BLaER1 treated with 17β-estradiol and CSF1 and Interleukin-3, amounts not matched to agents 10 nM and 100 nM (cell line): ENCODE measurements around the gene PALM3.

Experiments used
- H3K27ac ChIP-seq, 11 experiments: shearing (Covaris generic); formaldehyde crosslinking; 2 replicates each; pipeline ENCODE4 v1.8.1; 2022
- H3K27me3 ChIP-seq, 11 experiments: shearing (Covaris generic); formaldehyde crosslinking; 2 replicates each; pipeline ENCODE4 v1.8.1; 2022
- H3K36me3 ChIP-seq, 11 experiments: shearing (Covaris generic); formaldehyde crosslinking; 2 replicates each; pipeline ENCODE4 v1.8.1; 2022
- H3K4me1 ChIP-seq, 10 experiments: shearing (Covaris generic); formaldehyde crosslinking; 2 replicates each; pipeline ENCODE4 v1.8.1; 2022
- H3K4me2 ChIP-seq, 11 experiments: shearing (Covaris generic); formaldehyde crosslinking; 2 replicates each; pipeline ENCODE4 v1.8.1; 2022
- H3K4me3 ChIP-seq, 10 experiments: shearing (Covaris generic); formaldehyde crosslinking; 2 replicates each; pipeline ENCODE4 v1.8.1; 2022
- H3K9ac ChIP-seq, 11 experiments: shearing (Covaris generic); formaldehyde crosslinking; 2 replicates each; pipeline ENCODE4 v1.8.1; 2022
- H3K9me3 ChIP-seq, 11 experiments: shearing (Covaris generic); formaldehyde crosslinking; replicated peaks in 1 of 11; 2 replicates each; pipeline ENCODE4 v1.8.1; 2022
- H4K20me1 ChIP-seq, 11 experiments: shearing (Covaris generic); formaldehyde crosslinking; 2 replicates each; pipeline ENCODE4 v1.8.1; 2022
- Cebpa-rat ChIP-seq, 11 experiments: shearing (Covaris generic); IDR thresholded peaks; 2 replicates each; pipeline ENCODE4 v1.8.1; 2022

The PALM3 gene

DNA sequence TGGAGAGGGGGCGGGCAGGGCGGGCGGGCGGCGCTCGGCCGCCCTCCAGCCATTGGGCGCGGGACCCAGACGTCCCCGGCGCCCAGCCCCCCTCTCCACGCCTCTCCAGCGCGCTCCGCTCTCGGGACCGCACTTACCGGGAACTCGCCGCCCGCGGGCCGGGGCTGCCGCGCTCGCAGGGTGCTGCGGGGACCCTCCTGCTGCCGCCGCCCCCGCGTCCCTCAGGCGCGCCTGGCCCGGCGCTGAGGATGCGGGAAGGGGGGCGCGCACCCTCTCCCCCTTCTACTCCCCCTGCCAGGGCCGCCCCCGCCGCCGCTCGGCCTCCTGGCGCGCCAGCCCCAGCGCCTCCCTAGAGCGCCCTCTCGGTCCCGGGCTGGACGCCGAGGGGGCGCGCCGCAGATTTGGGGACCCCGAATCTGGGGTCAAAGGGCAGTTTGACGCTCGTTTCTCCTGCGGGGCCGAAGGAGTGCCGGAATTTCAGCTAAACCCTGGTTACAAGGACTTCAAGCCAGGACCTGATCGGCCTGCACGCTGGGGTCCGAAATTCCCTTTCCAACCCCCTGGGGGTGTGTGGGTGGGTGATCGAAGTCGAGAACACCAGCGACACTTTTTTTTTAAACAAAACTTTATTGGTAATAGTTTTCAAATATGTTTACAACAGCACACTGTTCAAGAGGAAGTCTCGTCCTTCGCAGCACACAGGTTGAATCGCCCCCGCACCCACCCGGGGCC lies 29.4 kb upstream of the PALM3 start:
- peaks cover 35 to 62% (median 52%) of the 10 kb centered on the region in 11 experiments for H3K36me3 ChIP-seq
- peaks cover 9 to 28% (median 20%) of the 10 kb centered on the region in 11 experiments; a peak in 19 of 22 replicates for H4K20me1 ChIP-seq
- peak overlapping the region; percentile 77 to 92 (median 86) for H3K9ac ChIP-seq
- peaks cover 22 to 35% (median 26%) of the 10 kb centered on the region in 10 experiments for H3K4me1 ChIP-seq
- H3K4me3 ChIP-seq: peak overlapping the region; percentile 68 to 88 (median 79)
- peaks cover 11 to 21% (median 15%) of the 10 kb centered on the region in 11 experiments for H3K9me3 ChIP-seq
- H3K27me3 ChIP-seq: no peaks in the 10 kb centered on the region
- no peak for TF ChIP-seq Cebpa-rat (IDR thresholded peaks at IDR 0.05)
- peak overlapping the region; percentile 77 to 91 (median 86) for H3K27ac ChIP-seq
- H3K4me2 ChIP-seq: peak overlapping the region; percentile 87 to 97 (median 95)

DNA sequence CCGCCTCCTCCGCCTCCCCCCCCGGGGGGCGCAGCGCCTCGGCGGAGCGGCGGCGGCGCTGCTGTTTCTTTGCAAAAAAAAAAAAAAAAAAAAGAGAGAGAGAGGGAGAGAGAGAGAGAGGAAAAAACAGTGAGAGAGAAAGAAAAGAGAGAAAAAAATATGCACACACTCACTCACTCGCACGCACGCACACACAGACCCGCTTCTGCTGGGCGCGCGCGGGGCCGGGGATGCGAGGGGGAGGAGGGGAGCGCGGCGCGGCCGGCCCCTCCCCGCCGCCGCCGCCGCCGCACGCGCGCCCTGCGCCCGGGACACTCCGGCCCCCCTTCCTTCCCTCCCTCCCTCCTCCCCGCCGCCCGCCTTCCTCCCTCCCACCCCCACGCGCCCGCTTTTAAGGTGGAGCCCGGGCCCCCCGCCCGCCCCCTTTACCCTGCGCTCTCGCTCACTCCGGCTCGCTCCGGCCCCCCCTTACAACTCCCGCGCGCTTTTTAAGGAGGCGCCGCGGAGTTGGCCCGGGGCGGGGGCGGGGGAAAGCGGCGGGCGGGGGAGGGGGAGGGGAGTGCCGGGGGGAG lies 28.7 kb upstream of the PALM3 start, which contains the start of gene SAMD1:
Gene SAMD1 (minus strand): TSS at position 243 of the 572 bp plus-strand sequence.
- H3K9me3 ChIP-seq: peaks cover 11 to 21% (median 15%) of the 10 kb centered on the region in 11 experiments
- H4K20me1 ChIP-seq: peaks cover 9 to 32% (median 20%) of the 10 kb centered on the region in 11 experiments; a peak in 19 of 22 replicates
- no peak for TF ChIP-seq Cebpa-rat (IDR thresholded peaks at IDR 0.05)
- peaks cover 32 to 62% (median 56%) of the 10 kb centered on the region in 11 experiments for H3K36me3 ChIP-seq
- H3K9ac ChIP-seq: peak within 1 kb of the TSS; percentile 77 to 92 (median 86)
- no peaks in the 10 kb centered on the region for H3K27me3 ChIP-seq
- H3K27ac ChIP-seq: peak within 1 kb of the TSS; percentile 77 to 91 (median 86)
- peaks cover 22 to 35% (median 26%) of the 10 kb centered on the region in 10 experiments for H3K4me1 ChIP-seq
- peak within 1 kb of the TSS; percentile 68 to 88 (median 79) for H3K4me3 ChIP-seq
- peak within 1 kb of the TSS; percentile 87 to 97 (median 95) for H3K4me2 ChIP-seq

DNA sequence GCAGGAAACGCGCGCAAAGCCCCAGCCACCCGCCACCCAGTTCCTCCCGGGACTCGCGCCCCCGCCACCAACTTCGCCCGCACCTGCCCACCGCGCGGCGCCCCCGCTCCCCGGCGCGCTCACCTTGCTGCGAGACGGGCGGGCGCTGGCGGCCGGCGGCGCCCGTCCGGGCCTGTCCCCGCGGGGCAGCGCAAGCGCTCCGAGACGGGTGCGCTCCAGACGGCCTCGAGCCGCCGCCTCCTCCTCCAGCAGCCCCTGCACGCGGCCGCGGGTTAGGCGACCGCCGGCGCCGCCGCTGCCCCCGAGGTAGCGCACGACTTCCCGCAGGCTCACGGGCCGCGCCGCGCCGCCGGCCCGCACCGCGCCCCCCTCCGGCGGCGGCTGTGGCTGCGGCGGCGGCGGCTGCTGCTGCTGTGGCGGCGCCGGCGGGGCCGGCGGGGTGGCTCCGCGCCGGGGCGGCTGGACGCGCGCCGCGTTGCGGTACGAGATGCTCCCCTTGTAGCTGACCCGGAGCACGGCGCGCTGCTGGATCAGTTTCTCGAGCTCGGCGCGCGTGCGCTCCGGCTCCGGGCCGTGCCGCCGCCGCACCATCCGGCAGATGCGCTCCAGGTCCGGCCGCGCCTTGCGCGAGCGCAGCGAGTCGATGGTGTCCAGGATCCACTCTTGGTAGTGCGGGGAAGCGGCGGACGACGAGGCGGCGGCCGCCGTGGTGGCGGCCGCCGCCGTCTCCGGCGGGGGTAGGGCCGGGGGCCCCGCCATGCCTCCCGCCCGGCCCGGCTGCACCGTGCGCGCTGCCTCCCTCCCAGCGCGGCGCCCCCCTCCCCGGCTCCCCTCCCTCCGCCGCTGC lies 28.0 kb upstream of the PALM3 start:
- peak overlapping the region; percentile 79 to 95 (median 86) for H3K4me2 ChIP-seq
- H3K9ac ChIP-seq: peak overlapping the region; percentile 71 to 84 (median 80)
- peaks cover 9 to 37% (median 20%) of the 10 kb centered on the region in 11 experiments; a peak in 19 of 22 replicates for H4K20me1 ChIP-seq
- peaks cover 11 to 20% (median 15%) of the 10 kb centered on the region in 11 experiments for H3K9me3 ChIP-seq
- H3K27me3 ChIP-seq: no peaks in the 10 kb centered on the region
- TF ChIP-seq Cebpa-rat (IDR thresholded peaks at IDR 0.05): no peak
- peak overlapping the region; percentile 61 to 84 (median 74) for H3K4me3 ChIP-seq
- peaks cover 32 to 63% (median 56%) of the 10 kb centered on the region in 11 experiments for H3K36me3 ChIP-seq
- peak overlapping the region; percentile 26 to 79 (median 67); a peak in 19 of 22 replicates for H3K27ac ChIP-seq
- H3K4me1 ChIP-seq: peaks cover 22 to 35% (median 26%) of the 10 kb centered on the region in 10 experiments

DNA sequence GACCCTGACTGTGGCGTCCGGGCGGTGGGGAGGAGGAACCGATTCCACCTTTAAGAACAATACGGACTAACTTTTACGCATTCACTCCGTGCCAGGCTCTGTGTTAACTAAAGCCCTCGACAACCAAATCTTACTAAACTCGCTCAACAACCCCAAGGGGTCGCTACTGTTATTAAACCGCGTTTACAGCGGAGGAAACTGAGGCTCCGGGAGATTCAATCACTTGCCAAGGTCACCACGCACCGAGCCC lies 27.5 kb upstream of the PALM3 start:
- H4K20me1 ChIP-seq: peaks cover 9 to 37% (median 20%) of the 10 kb centered on the region in 11 experiments; a peak in 19 of 22 replicates
- H3K27ac ChIP-seq: peak overlapping the region in 8 of 11 experiments; percentile 36 to 79 (median 68); a peak in 12 of 22 replicates
- peaks cover 32 to 61% (median 53%) of the 10 kb centered on the region in 11 experiments for H3K36me3 ChIP-seq
- peaks cover 22 to 35% (median 26%) of the 10 kb centered on the region in 10 experiments for H3K4me1 ChIP-seq
- H3K4me2 ChIP-seq: peak overlapping the region; percentile 79 to 95 (median 86)
- H3K27me3 ChIP-seq: no peaks in the 10 kb centered on the region
- peak overlapping the region; percentile 71 to 84 (median 80) for H3K9ac ChIP-seq
- no peak for TF ChIP-seq Cebpa-rat (IDR thresholded peaks at IDR 0.05)
- H3K9me3 ChIP-seq: peaks cover 11 to 15% (median 14%) of the 10 kb centered on the region in 11 experiments
- H3K4me3 ChIP-seq: peak overlapping the region; percentile 61 to 84 (median 74)

DNA sequence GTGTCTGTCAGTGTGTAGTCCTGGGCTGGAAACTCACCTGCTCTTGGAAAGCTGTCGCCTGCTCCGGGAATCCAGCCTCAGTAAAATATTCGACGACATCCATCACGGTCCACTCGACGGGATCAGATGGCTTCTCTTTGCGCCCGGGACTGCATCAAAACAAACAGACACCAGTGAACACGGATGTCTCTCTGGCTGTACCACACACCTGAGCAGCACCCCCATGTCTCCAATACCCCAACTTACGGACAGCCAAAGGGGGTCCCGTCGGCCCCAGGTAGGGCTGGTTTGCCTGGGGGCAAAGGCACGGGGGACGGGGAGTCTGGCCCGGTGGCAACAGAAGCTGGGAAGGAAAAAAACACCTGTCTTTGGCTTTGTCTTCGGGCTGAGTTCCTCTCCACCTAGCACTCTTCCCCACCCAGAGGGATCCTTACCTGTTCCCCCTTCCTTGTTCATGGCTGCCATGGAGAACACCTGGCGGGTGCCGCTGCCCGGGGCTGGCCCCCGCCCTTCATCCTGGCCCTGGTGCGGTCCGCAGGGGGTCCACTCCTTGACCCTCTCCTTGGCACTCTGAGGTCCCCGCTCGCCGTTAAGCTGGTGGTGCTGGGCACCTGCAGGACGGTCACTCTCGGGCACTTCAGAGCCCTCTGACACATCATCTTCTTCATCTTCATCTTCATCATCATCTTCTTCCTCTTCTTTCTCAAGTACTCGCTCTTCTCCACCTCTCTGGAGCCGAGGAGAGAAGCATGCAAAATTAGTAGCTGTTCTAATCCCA lies 26.9 kb upstream of the PALM3 start:
- TF ChIP-seq Cebpa-rat (IDR thresholded peaks at IDR 0.05): no peak
- H3K9me3 ChIP-seq: peaks cover 9% of the 10 kb centered on the region in 11 experiments
- H4K20me1 ChIP-seq: peaks cover 9 to 37% (median 20%) of the 10 kb centered on the region in 11 experiments; a peak in 19 of 22 replicates
- peaks cover 22 to 35% (median 27%) of the 10 kb centered on the region in 10 experiments for H3K4me1 ChIP-seq
- no peaks in the 10 kb centered on the region for H3K27me3 ChIP-seq
- H3K9ac ChIP-seq: peak overlapping the region in 10 of 11 experiments; percentile 75 to 84 (median 80); a peak in 20 of 22 replicates
- peak overlapping the region; percentile 79 to 95 (median 86) for H3K4me2 ChIP-seq
- H3K27ac ChIP-seq: no peak overlapping the region
- H3K36me3 ChIP-seq: peaks cover 32 to 55% (median 50%) of the 10 kb centered on the region in 11 experiments
- peak overlapping the region; percentile 61 to 84 (median 74) for H3K4me3 ChIP-seq

DNA sequence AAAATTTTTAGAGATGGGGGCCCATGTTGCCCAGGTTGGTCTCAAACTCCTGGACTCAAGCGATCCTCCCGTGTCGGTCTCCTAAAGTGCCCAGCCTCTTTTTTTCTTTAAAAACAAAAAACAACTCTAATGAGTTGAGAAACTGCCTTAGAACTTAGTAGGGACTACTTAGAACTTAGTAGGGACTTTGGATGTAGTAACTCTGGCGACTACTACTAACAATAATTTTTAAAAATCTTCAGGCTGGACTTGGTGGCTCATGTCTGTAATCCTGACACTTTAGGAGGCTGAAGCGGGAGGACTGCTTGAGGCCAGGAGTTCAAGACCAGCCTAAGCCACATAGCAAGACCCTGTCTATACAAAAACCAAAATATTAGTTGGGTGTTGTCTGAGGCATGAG lies 24.2 kb upstream of the PALM3 start:
- Histone ChIP-seq H3K36me3 (peaks cover 25 to 50% (median 42%) of the 10 kb centered on the region in 11 experiments), H3K9ac (no peak overlapping the region), H3K4me3 (no peak overlapping the region), H3K27me3 (no peaks in the 10 kb centered on the region), H3K4me2 (no peak overlapping the region), H3K27ac (no peak overlapping the region), H3K4me1 (peaks cover 21 to 40% (median 32%) of the 10 kb centered on the region in 10 experiments), H3K9me3 (no peaks in the 10 kb centered on the region), H4K20me1 (peaks cover 9 to 37% (median 20%) of the 10 kb centered on the region in 11 experiments; a peak in 19 of 22 replicates)
- TF ChIP-seq Cebpa-rat (IDR thresholded peaks at IDR 0.05): no peak

DNA sequence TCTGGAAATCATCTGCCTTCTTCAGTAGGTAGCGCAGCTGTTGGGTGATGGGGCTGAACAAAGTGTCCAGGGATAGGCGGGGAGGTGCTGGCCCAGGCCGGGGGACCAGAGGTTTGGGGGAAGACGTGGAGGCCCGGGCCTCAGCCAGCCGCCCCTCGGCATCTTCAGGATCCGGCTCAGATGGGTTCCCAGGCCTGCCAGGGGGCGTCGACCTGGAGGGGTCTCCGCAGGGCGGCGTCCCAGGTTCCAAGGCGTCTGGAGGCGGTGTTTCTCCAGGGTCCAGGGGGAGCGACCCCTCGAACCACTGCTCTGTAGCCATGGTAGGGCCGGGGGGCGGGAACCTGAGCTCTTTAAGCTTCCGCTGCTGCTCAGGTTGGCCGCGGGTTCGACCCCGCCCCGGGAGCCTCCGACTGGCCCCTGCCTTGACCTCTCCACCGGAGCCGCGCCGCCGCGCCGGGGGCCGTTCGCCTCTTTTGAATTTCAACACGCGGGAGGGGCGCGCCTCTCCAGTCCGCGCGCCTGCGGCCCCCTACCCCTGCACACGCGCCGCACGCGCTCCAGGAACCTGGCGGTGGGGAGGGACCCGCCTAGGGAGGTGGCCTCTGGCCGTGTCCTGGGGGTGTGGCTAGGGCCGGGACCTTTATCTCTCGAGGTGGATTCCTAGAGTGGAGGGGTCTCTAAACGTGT lies 23.6 kb upstream of the PALM3 start, which contains the start of gene C19orf67:
Gene C19orf67 (minus strand): TSS at position 475 of the 687 bp plus-strand sequence. CDS start 156 bp downstream, at position 319.
- no peak for TF ChIP-seq Cebpa-rat (IDR thresholded peaks at IDR 0.05)
- no peak within 1 kb of the TSS for H3K9ac ChIP-seq
- H3K27ac ChIP-seq: no peak within 1 kb of the TSS
- peaks cover 25 to 50% (median 42%) of the 10 kb centered on the region in 11 experiments for H3K36me3 ChIP-seq
- peaks cover 9 to 37% (median 20%) of the 10 kb centered on the region in 11 experiments; a peak in 19 of 22 replicates for H4K20me1 ChIP-seq
- no peaks in the 10 kb centered on the region for H3K9me3 ChIP-seq
- peaks cover 24 to 41% (median 34%) of the 10 kb centered on the region in 10 experiments for H3K4me1 ChIP-seq
- H3K4me3 ChIP-seq: no peak within 1 kb of the TSS
- H3K27me3 ChIP-seq: no peaks in the 10 kb centered on the region
- H3K4me2 ChIP-seq: no peak within 1 kb of the TSS
